GM19397 (cell line): ENCODE measurements around the gene NCOA1.

Experiments
- ATAC-seq: cut with Tn5 transposase; IDR thresholded peaks from one replicate; pipeline ENCODE4 v1.9.1; 2021; ENCODE audit warnings: mild to moderate bottlenecking, moderate library complexity; ENCODE audit not compliant: unreplicated experiment

NCOA1 gene

GRCh38 chr2:24725956-24726355, 234.9 kb downstream of the NCOA1 start:
- ATAC-seq, result no peak

- no peak for ATAC-seq
Measured at GRCh38 chr2:24730481-24730880, 239.4 kb downstream of the NCOA1 start.

- ATAC-seq, result no peak
Measured at GRCh38 chr2:24731040-24731439, 240.0 kb downstream of the NCOA1 start.

- no peak for ATAC-seq
Measured at GRCh38 chr2:24731923-24732322, 240.9 kb downstream of the NCOA1 start.

GRCh38 chr2:24734741-24735140, 243.7 kb downstream of the NCOA1 start:
- ATAC-seq, result no peak

- ATAC-seq, result no peak
Measured at GRCh38 chr2:24739354-24740025, 248.4 kb downstream of the NCOA1 start.

GRCh38 chr2:24740142-24740541, 249.1 kb downstream of the NCOA1 start:
- ATAC-seq, result no peak

- ATAC-seq, result no peak
Measured at GRCh38 chr2:24742730-24743129, 251.7 kb downstream of the NCOA1 start.

GRCh38 chr2:24743924-24744323, 252.9 kb downstream of the NCOA1 start:
- ATAC-seq, result no peak

GRCh38 chr2:24744356-24744755, 253.3 kb downstream of the NCOA1 start:
- ATAC-seq, result no peak

GRCh38 chr2:24745825-24746224, 254.8 kb downstream of the NCOA1 start:
- no peak for ATAC-seq

- no peak for ATAC-seq
Measured at GRCh38 chr2:24747299-24747698, 256.2 kb downstream of the NCOA1 start.

- no peak for ATAC-seq
Measured at GRCh38 chr2:24749069-24749691, 258.1 kb downstream of the NCOA1 start.

- no peak for ATAC-seq
Measured at GRCh38 chr2:24754985-24755705, 264.1 kb downstream of the NCOA1 start.

GRCh38 chr2:24756789-24757188, 265.7 kb downstream of the NCOA1 start:
- no peak for ATAC-seq

- ATAC-seq, result no peak
Measured at GRCh38 chr2:24761866-24762265, 270.8 kb downstream of the NCOA1 start.

GRCh38 chr2:24762518-24762917, 271.5 kb downstream of the NCOA1 start:
- ATAC-seq, result no peak

- no peak for ATAC-seq
Measured at GRCh38 chr2:24763843-24764242, 272.8 kb downstream of the NCOA1 start.

GRCh38 chr2:24766609-24767008, 275.6 kb downstream of the NCOA1 start:
- no peak for ATAC-seq

- no peak for ATAC-seq
Measured at GRCh38 chr2:24768013-24768412, 277.0 kb downstream of the NCOA1 start.

GRCh38 chr2:24768601-24769000, 277.5 kb downstream of the NCOA1 start:
- ATAC-seq, result no peak

- no peak for ATAC-seq
Measured at GRCh38 chr2:24771061-24771460, 280.0 kb downstream of the NCOA1 start.
